Caco-2 (cell line): ENCODE measurements around the gene CYP21A2. TPM values are rescaled to one million over a fixed set of nuclear protein-coding genes. Genes with fewer than 3 reads are reported as not detected.
"Not testable (repeated sequence)": the region's sequence is repeated elsewhere in the genome, so short reads cannot be mapped to it uniquely, and the experiment has no call there.

Source experiments
- BruUV-seq: library from RNA; stranded (reverse); fragments of 400-500 nt; replicated peaks from 2 replicates; lab custom pipeline; 2021; lab: Mats Ljungman, UMichigan
- CTCF ChIA-PET: fragments of 300-600 bp; sonication (Branson Sonifier 250); formaldehyde crosslinking; loops from one replicate; lab custom pipeline; 2022; ENCODE audit warnings: antibody characterized with exemption; lab: Charles Lee
- POLR2A ChIA-PET: fragments of 300-600 bp; sonication (Branson Sonifier 250); formaldehyde crosslinking; loops from one replicate; lab custom pipeline; 2022; ENCODE audit warnings: antibody characterized with exemption; lab: Charles Lee
- DNase-seq, 2 experiments: peaks; one replicate each; pipeline versions ENCODE4 v3.0.0 to v3.0.0-alpha.2; 2020 to 2022
- H3K27me3 ChIP-seq: replicated peaks from 2 replicates; pipeline ENCODE4 v1.6.0; 2011; ENCODE audit warnings: low read length; ENCODE audit not compliant: control insufficient read depth, insufficient read depth
- H3K36me3 ChIP-seq: 2 replicates; pipeline ENCODE4 v1.5.1; 2011; ENCODE audit warnings: low read length; ENCODE audit not compliant: control insufficient read depth, insufficient read depth
- H3K4me1 ChIP-seq: fragments of 250-450 bp; sonication (Bioruptor Pico); 2 replicates; pipeline ENCODE4 v1.5.1; 2020; ENCODE audit warnings: mild to moderate bottlenecking
- H3K4me3 ChIP-seq: 2 replicates; pipeline ENCODE4 v1.5.1; 2011; ENCODE audit warnings: low read depth, mild to moderate bottlenecking, control low read depth, low read length
- H3K9me3 ChIP-seq: fragments of 250-450 bp; sonication (Bioruptor Pico); 2 replicates; pipeline ENCODE4 v1.5.1; 2020; ENCODE audit warnings: mild to moderate bottlenecking, moderate library complexity
- H3K27ac Mint-ChIP-seq: one replicate; pipeline ENCODE4 v1.8.0; 2022; ENCODE audit warnings: mixed read lengths; ENCODE audit not compliant: unreplicated experiment
- H3K27me3 Mint-ChIP-seq: one replicate; pipeline ENCODE4 v1.8.0; 2022; ENCODE audit warnings: mixed read lengths; ENCODE audit not compliant: insufficient read depth, unreplicated experiment
- H3K36me3 Mint-ChIP-seq: one replicate; pipeline ENCODE4 v1.8.0; 2022; ENCODE audit warnings: mild to moderate bottlenecking, mixed read lengths; ENCODE audit not compliant: insufficient read depth, unreplicated experiment
- H3K4me1 Mint-ChIP-seq: one replicate; pipeline ENCODE4 v1.8.0; 2022; ENCODE audit warnings: low read depth, mixed read lengths; ENCODE audit not compliant: unreplicated experiment
- H3K4me3 Mint-ChIP-seq: one replicate; pipeline ENCODE4 v1.8.0; 2022; ENCODE audit warnings: mild to moderate bottlenecking, moderate library complexity, mixed read lengths; ENCODE audit not compliant: unreplicated experiment
- H3K9me3 Mint-ChIP-seq: one replicate; pipeline ENCODE4 v1.8.0; 2022; ENCODE audit warnings: mixed read lengths; ENCODE audit not compliant: unreplicated experiment
- intact Hi-C: fragments of 100-400 bp; cut with micrococcal nuclease; formaldehyde crosslinking; loops from one replicate; pipeline ENCODE4 v1.10.0; 2022; ENCODE audit not compliant: unreplicated experiment
- total RNA-seq: library from RNA; stranded (reverse); gene quantifications from 2 replicates; pipeline ENCODE4 v1.2.3, GENCODE V29; 2022

CYP21A2 gene
- total RNA-seq, 1 experiment from 2014 or later = not detected

- H3K4me1 Mint-ChIP-seq, H3K36me3 ChIP-seq, H3K4me3 ChIP-seq, H3K27me3 ChIP-seq, DNase-seq, H3K4me3 Mint-ChIP-seq, H3K9me3 ChIP-seq, POLR2A ChIA-PET, H3K27me3 Mint-ChIP-seq, H3K4me1 ChIP-seq, intact Hi-C loops, H3K36me3 Mint-ChIP-seq, H3K9me3 Mint-ChIP-seq, H3K27ac Mint-ChIP-seq, BruUV-seq: not testable (repeated sequence)
- CTCF ChIA-PET = interaction anchor here (0.6 kb wide), 1 partner anchor 114 kb away, joined by 3 read pairs; no protein-coding TSS in a partner anchor
Measured at GRCh38 chr6:32041050-32041321, 2.8 kb downstream of the CYP21A2 start.

GRCh38 chr6:32041385-32041784 lies 3.2 kb downstream of the CYP21A2 start:
- H3K27ac Mint-ChIP-seq, H3K27me3 Mint-ChIP-seq, H3K4me3 Mint-ChIP-seq, DNase-seq, H3K27me3 ChIP-seq, POLR2A ChIA-PET, H3K36me3 ChIP-seq, H3K4me1 ChIP-seq, H3K36me3 Mint-ChIP-seq, H3K4me1 Mint-ChIP-seq, H3K9me3 ChIP-seq, BruUV-seq, H3K9me3 Mint-ChIP-seq, H3K4me3 ChIP-seq, intact Hi-C loops: not testable (repeated sequence)
- CTCF ChIA-PET = interaction anchor here (0.6 kb wide), 1 partner anchor 113 kb away, joined by 3 read pairs; no protein-coding TSS in a partner anchor

- H3K27me3 Mint-ChIP-seq, DNase-seq, H3K36me3 ChIP-seq, H3K36me3 Mint-ChIP-seq, H3K9me3 Mint-ChIP-seq, H3K27me3 ChIP-seq, H3K27ac Mint-ChIP-seq, BruUV-seq, H3K9me3 ChIP-seq, POLR2A ChIA-PET, intact Hi-C loops, H3K4me3 ChIP-seq, CTCF ChIA-PET, H3K4me1 Mint-ChIP-seq, H3K4me1 ChIP-seq, H3K4me3 Mint-ChIP-seq: not testable (repeated sequence)
Measured at GRCh38 chr6:32042276-32042675, 4.1 kb downstream of the CYP21A2 start.

- BruUV-seq, CTCF ChIA-PET, H3K4me1 ChIP-seq, H3K27ac Mint-ChIP-seq, intact Hi-C loops, H3K9me3 Mint-ChIP-seq, H3K36me3 ChIP-seq, H3K4me1 Mint-ChIP-seq, H3K36me3 Mint-ChIP-seq, DNase-seq, H3K27me3 ChIP-seq, H3K9me3 ChIP-seq, POLR2A ChIA-PET, H3K4me3 ChIP-seq, H3K4me3 Mint-ChIP-seq, H3K27me3 Mint-ChIP-seq: not testable (repeated sequence)
Measured at GRCh38 chr6:32043589-32044380, 5.6 kb downstream of the CYP21A2 start.

GRCh38 chr6:32044916-32045315 lies 6.7 kb downstream of the CYP21A2 start:
- DNase-seq, H3K9me3 ChIP-seq, H3K27ac Mint-ChIP-seq, BruUV-seq, CTCF ChIA-PET, H3K4me3 Mint-ChIP-seq, H3K27me3 Mint-ChIP-seq, H3K4me1 Mint-ChIP-seq, H3K36me3 ChIP-seq, H3K36me3 Mint-ChIP-seq, H3K4me1 ChIP-seq, intact Hi-C loops, H3K27me3 ChIP-seq, H3K9me3 Mint-ChIP-seq, H3K4me3 ChIP-seq, POLR2A ChIA-PET: not testable (repeated sequence)
